Retinal pigment epithelial cell (primary cell): ENCODE results near the gene COG5.
A peak's percentile ranks its signal among the peaks of the same experiment; 100 is the strongest.

Experiments
- DNase-seq: peaks from one replicate; pipeline ENCODE4 v3.0.0-alpha.2; 2010; ENCODE audit warnings: low read depth
- H3K4me3 ChIP-seq: 2 replicates; pipeline ENCODE4 v1.5.1; 2011; ENCODE audit warnings: mild to moderate bottlenecking, low read length, control low read depth, moderate library complexity
- CTCF ChIP-seq: conservative IDR thresholded peaks from 2 replicates; pipeline ENCODE4 v1.5.1; 2011; ENCODE audit warnings: low read depth, low read length, control low read depth, inconsistent platforms

COG5 gene

GRCh38 chr7:107579885-107580715 lies 16.4 kb upstream of the COG5 start, which contains the start of gene BCAP29:
Gene BCAP29 (plus strand): TSS chr7:107580246. CDS start chr7:107580773, 527 bp downstream.
- no peak for DNase-seq
- peak; percentile 31 for TF ChIP-seq CTCF
- H3K4me3 ChIP-seq: peak within 1 kb of the TSS; percentile 87

GRCh38 chr7:107579554-107579884 lies 15.8 kb upstream of the COG5 start:
- no peak for DNase-seq
- no peak for TF ChIP-seq CTCF
- H3K4me3 ChIP-seq: peak overlapping the region; percentile 87

GRCh38 chr7:107573537-107573936 lies 9.8 kb upstream of the COG5 start:
- TF ChIP-seq CTCF: no peak
- no peak overlapping the region for H3K4me3 ChIP-seq
- DNase-seq: no peak

- no peak for TF ChIP-seq CTCF
- no peak overlapping the region for H3K4me3 ChIP-seq
- DNase-seq: no peak
These were observed 6.6 kb upstream of the COG5 start for GRCh38 chr7:107570298-107570697.

- H3K4me3 ChIP-seq: peak overlapping the region; percentile 92
- TF ChIP-seq CTCF: peak; percentile 3
- peak; percentile 60 for DNase-seq
These were observed 1.0 kb upstream of the COG5 start for GRCh38 chr7:107564553-107565298.

GRCh38 chr7:107563081-107563774 lies 492 bp downstream of the COG5 start:
- H3K4me3 ChIP-seq: peak overlapping the region; percentile 92
- no peak for DNase-seq
- no peak for TF ChIP-seq CTCF
